HG03378 (cell line): ENCODE measurements around the gene CACNB3.
"Not testable (repeated sequence)": the region's sequence is repeated elsewhere in the genome, so short reads cannot be mapped to it uniquely, and the experiment has no call there.

Source experiments
- ATAC-seq: cut with Tn5 transposase; IDR thresholded peaks from one replicate; pipeline ENCODE4 v1.9.1; 2021; ENCODE audit warnings: mild to moderate bottlenecking, moderate library complexity; ENCODE audit not compliant: unreplicated experiment

Gene CACNB3

GRCh38 chr12:48816143-48816854 lies 2.0 kb upstream of the CACNB3 start:
- no peak for ATAC-seq

- no peak for ATAC-seq
These were observed 715 bp downstream of the CACNB3 start for GRCh38 chr12:48818831-48819590.

GRCh38 chr12:48819986-48820725 lies 1.9 kb downstream of the CACNB3 start:
- ATAC-seq, result no peak

- ATAC-seq, result no peak
These were observed 3.8 kb downstream of the CACNB3 start for GRCh38 chr12:48822139-48822538.

GRCh38 chr12:48822711-48823110 lies 4.4 kb downstream of the CACNB3 start:
- ATAC-seq, result no peak

GRCh38 chr12:48823281-48823680 lies 5.0 kb downstream of the CACNB3 start:
- no peak for ATAC-seq

GRCh38 chr12:48824112-48824511 lies 5.8 kb downstream of the CACNB3 start:
- ATAC-seq, result no peak

- ATAC-seq, result no peak
These were observed 6.6 kb downstream of the CACNB3 start for GRCh38 chr12:48824905-48825304.

GRCh38 chr12:48826209-48826855 lies 8.0 kb downstream of the CACNB3 start:
- no peak for ATAC-seq

- ATAC-seq, result no peak
These were observed 8.7 kb downstream of the CACNB3 start for GRCh38 chr12:48827026-48827425.

- ATAC-seq, result no peak
These were observed 9.3 kb downstream of the CACNB3 start for GRCh38 chr12:48827513-48828096.

GRCh38 chr12:48828293-48828692 lies 10.0 kb downstream of the CACNB3 start:
- ATAC-seq, result no peak

GRCh38 chr12:48828841-48829575 lies 10.7 kb downstream of the CACNB3 start:
- no peak for ATAC-seq

GRCh38 chr12:48831257-48831656 lies 13.0 kb downstream of the CACNB3 start:
- ATAC-seq, result no peak

- no peak for ATAC-seq
These were observed 14.2 kb downstream of the CACNB3 start for GRCh38 chr12:48832321-48833060.

GRCh38 chr12:48838048-48838447 lies 19.8 kb downstream of the CACNB3 start:
- ATAC-seq, result no peak

- not testable (repeated sequence) for ATAC-seq
These were observed 23.7 kb downstream of the CACNB3 start for GRCh38 chr12:48842021-48842420.

GRCh38 chr12:48851883-48852733 lies 33.8 kb downstream of the CACNB3 start, which contains the start of gene DDX23:
Gene DDX23 (minus strand): TSS chr12:48852163. CDS start chr12:48845782, 6,381 bp downstream.
- ATAC-seq, result peak; percentile 88
